HepG2 (cell line): ENCODE measurements around the gene AMZ2. TPM values are rescaled to one million over a fixed set of nuclear protein-coding genes. Genes with fewer than 3 reads are reported as not detected.

Experiments used
- ATAC-seq: fragments of 200-7000 bp; cut with Tn5 transposase; 3 replicates; pipeline ENCODE4 v1.9.1; 2020; ENCODE audit warnings: mild to moderate bottlenecking, moderate library complexity
- BruUV-seq: library from RNA; stranded (reverse); fragments of 400-500 nt; replicated peaks from 2 replicates; lab custom pipeline; 2021; lab: Mats Ljungman, UMichigan
- CTCF ChIA-PET: fragments of 300-600 bp; formaldehyde crosslinking; extraction: SDS; loops from one replicate; lab custom pipeline; 2021; ENCODE audit warnings: low total read pairs, inconsistent platforms, low intra/inter-chr PET ratio; lab: Yijun Ruan, JAX
- POLR2A ChIA-PET: fragments of 350-600 bp; sonication (Branson Sonifier 250); formaldehyde crosslinking; loops from one replicate; lab custom pipeline; 2020; ENCODE audit warnings: antibody characterized with exemption, inconsistent platforms; lab: Yijun Ruan, JAX
- DNase-seq: peaks from one replicate; pipeline ENCODE4 v3.0.0-alpha.2; 2015; ENCODE audit warnings: low spot score
- FAIRE-seq: peaks from 3 replicates; lab custom pipeline; 2011; peaks lifted over from hg19 to GRCh38; lab: Jason Lieb, UNC
- H2AFZ ChIP-seq: one replicate; pipeline ENCODE4 v1.6.1; 2011; ENCODE audit warnings: low read length, inconsistent platforms
- H3K27ac ChIP-seq: fragments of 300-600 bp; 3 replicates; pipeline ENCODE4 v1.8.0; 2011; ENCODE audit warnings: mixed run types, mild to moderate bottlenecking, mixed read lengths, low read length, inconsistent platforms; ENCODE audit not compliant: insufficient read depth; ENCODE audit errors: extremely low read length
- H3K27me3 ChIP-seq, 2 experiments: fragments of 200-600 bp in 1 of 2; 2 replicates in 1 of 2; 3 replicates in 1 of 2; pipeline versions ENCODE4 v1.6.0 to v1.8.0; 2011; ENCODE audit warnings: low read length in 2 of 2, mild to moderate bottlenecking in 2 of 2, moderate library complexity in 2 of 2, inconsistent platforms in 1 of 2; ENCODE audit not compliant: insufficient read depth in 2 of 2, control insufficient read depth in 1 of 2
- H3K36me3 ChIP-seq, 2 experiments: fragments of 200-600 bp in 1 of 2; replicated peaks in 1 of 2; 2 replicates in 1 of 2; 3 replicates in 1 of 2; pipeline versions ENCODE4 v1.5.1 to v1.8.0; 2011; ENCODE audit warnings: low read length in 2 of 2, inconsistent platforms in 1 of 2; ENCODE audit not compliant: insufficient read depth in 2 of 2, control insufficient read depth in 1 of 2
- H3K4me1 ChIP-seq: 2 replicates; pipeline ENCODE4 v1.5.1; 2012; ENCODE audit warnings: low read length, inconsistent platforms; ENCODE audit not compliant: insufficient read depth
- H3K4me2 ChIP-seq: 2 replicates; pipeline ENCODE4 v1.6.0; 2011; ENCODE audit warnings: low read depth, low read length, inconsistent platforms
- H3K4me3 ChIP-seq, 3 experiments: fragments of 200-600 bp in 1 of 3; sonication (generic), shearing (Covaris generic) in 1 of 3; replicated peaks in 1 of 3; 2 replicates each; pipeline ENCODE4 v1.5.1; 2011 to 2016; ENCODE audit warnings: low read length in 3 of 3, inconsistent platforms in 2 of 3, low read depth in 2 of 3, mild to moderate bottlenecking in 2 of 3, control low read depth in 1 of 3, mixed read lengths in 1 of 3; ENCODE audit not compliant: insufficient read depth in 1 of 3
- H3K79me2 ChIP-seq: one replicate; pipeline ENCODE4 v1.6.1; 2011; ENCODE audit warnings: low read length, inconsistent platforms; ENCODE audit not compliant: insufficient read depth
- H3K9ac ChIP-seq: 2 replicates; pipeline ENCODE4 v1.6.0; 2011; ENCODE audit warnings: mild to moderate bottlenecking, low read depth, low read length, inconsistent platforms; ENCODE audit not compliant: insufficient read depth
- H3K9me3 ChIP-seq: 2 replicates; pipeline ENCODE4 v1.5.1; 2012; ENCODE audit warnings: mild to moderate bottlenecking, low read length
- H4K20me1 ChIP-seq: 2 replicates; pipeline ENCODE4 v1.6.0; 2011; ENCODE audit warnings: inconsistent platforms, mild to moderate bottlenecking, low read length, moderate library complexity; ENCODE audit not compliant: insufficient read depth
- HMGXB3 ChIP-seq: sonication (generic); formaldehyde crosslinking; IDR thresholded peaks from 2 replicates; pipeline ENCODE4 v1.4.0; 2020; ENCODE audit warnings: missing genetic modification reagents, borderline replicate concordance
- HNRNPH1 ChIP-seq: fragments of 200-400 bp; formaldehyde crosslinking; optimal IDR thresholded peaks from 2 replicates; pipeline ENCODE3; 2017; ENCODE audit warnings: mild to moderate bottlenecking, low read depth, low read length
- TFDP2 ChIP-seq: sonication (generic); formaldehyde crosslinking; IDR thresholded peaks from 2 replicates; pipeline ENCODE4 v1.4.0; 2020; ENCODE audit warnings: missing genetic modification reagents
- ZNF335 ChIP-seq: sonication (generic); formaldehyde crosslinking; IDR thresholded peaks from 2 replicates; pipeline ENCODE4 v1.4.0; 2020; ENCODE audit warnings: missing genetic modification reagents
- ZNF607 ChIP-seq: sonication (generic); formaldehyde crosslinking; IDR thresholded peaks from 2 replicates; pipeline ENCODE4 v1.5.1; 2020; ENCODE audit warnings: missing genetic modification reagents, mild to moderate bottlenecking, borderline replicate concordance
- ZNF652 ChIP-seq: IDR thresholded peaks from 2 replicates; pipeline ENCODE4 v1.6.1; 2016; ENCODE audit warnings: low read depth, borderline replicate concordance
- ZNF660 ChIP-seq: sonication (generic); formaldehyde crosslinking; IDR thresholded peaks from 2 replicates; pipeline ENCODE4 v1.5.1; 2020; ENCODE audit warnings: mild to moderate bottlenecking, low read depth, missing genetic modification reagents, borderline replicate concordance
- ZNF788 ChIP-seq: sonication (generic); formaldehyde crosslinking; IDR thresholded peaks from 2 replicates; pipeline ENCODE4 v1.5.0; 2020; ENCODE audit warnings: mild to moderate bottlenecking, missing genetic modification reagents, borderline replicate concordance
- ZNF883 ChIP-seq: sonication (generic); formaldehyde crosslinking; IDR thresholded peaks from 2 replicates; pipeline ENCODE4 v1.5.1; 2020; ENCODE audit warnings: mild to moderate bottlenecking, missing genetic modification reagents; ENCODE audit errors: not compliant biosample characterization
- WGBS: methylation state at CpG from one replicate; pipeline ENCODE4 v1.1.6; 2017; ENCODE audit warnings: low lambda C conversion rate; 5-methylcytosine and 5-hydroxymethylcytosine counted together
- in situ Hi-C: cut with HindIII; loops from 2 replicates; pipeline ENCODE4 v1.10.0; 2017; ENCODE audit warnings: low pct_unique_long_range_greater_than_20kb; ENCODE audit not compliant: extremely low pct_ligation_motif_present
- intact Hi-C: fragments of 100-400 bp; cut with micrococcal nuclease; formaldehyde crosslinking; loops from one replicate; pipeline ENCODE4 v1.10.0; 2022; ENCODE audit not compliant: unreplicated experiment
- polyA plus RNA-seq, 8 experiments: library from polyadenylated mRNA; depleted of rRNA in 3 of 8; stranded (reverse) in 7 of 8; unstranded in 1 of 8; fragments of >200 nt; fragmentation: Illumina TruSeq in 4 of 8; extraction: Trizol in 4 of 8; gene quantifications; 2 replicates each; pipeline versions ENCODE4 v1.2.1 to v1.2.3, GENCODE V29; 2011 to 2016; ENCODE audit warnings: low read depth in 4 of 8, missing spikeins in 1 of 8, mixed read lengths in 1 of 8; ENCODE audit not compliant: insufficient read depth in 1 of 8
- total RNA-seq, 5 experiments: library from RNA; depleted of rRNA; stranded (reverse); fragments of >200 nt; fragmentation: Illumina TruSeq; extraction: Trizol; gene quantifications; 2 replicates each; pipeline ENCODE4 v1.2.3, GENCODE V29; 2016; ENCODE audit warnings: low read depth in 1 of 5
- TF ChIP-seq, protein P1 (sequence below): sonication (generic); formaldehyde crosslinking; IDR thresholded peaks from 2 replicates; pipeline ENCODE4 v1.4.0; 2020; ENCODE audit warnings: missing genetic modification reagents

AMZ2 gene
- total and polyA plus RNA-seq, 2 of the 13 experiments (the other 11 are each of a cell fraction or from before 2014, with no cell fraction given), result 86.9 to 90.2 TPM

- intact Hi-C loops, result loop anchor here (1.0 to 2.0 kb wide), 2 partner anchors 87 to 107 kb away; no protein-coding TSS in a partner anchor
- TF ChIP-seq HNRNPH1 (no peak), ZNF652 (no peak), HMGXB3 (peak; percentile 58; the same call in 1 of the 2 replicates), ZNF335 (CRISPR knock-in tag) (no peak; the same call in 1 of the 2 replicates), ZNF883 (CRISPR knock-in tag) (peak; percentile 45), ZNF788 (CRISPR knock-in tag) (peak; percentile 53; the same call in 1 of the 2 replicates), TFDP2 (CRISPR knock-in tag) (peak; percentile 47; the same call in 1 of the 2 replicates), ZNF660 (CRISPR knock-in tag) (no peak), ZNF607 (CRISPR knock-in tag) (no peak)
- TF ChIP-seq, protein P1, sequence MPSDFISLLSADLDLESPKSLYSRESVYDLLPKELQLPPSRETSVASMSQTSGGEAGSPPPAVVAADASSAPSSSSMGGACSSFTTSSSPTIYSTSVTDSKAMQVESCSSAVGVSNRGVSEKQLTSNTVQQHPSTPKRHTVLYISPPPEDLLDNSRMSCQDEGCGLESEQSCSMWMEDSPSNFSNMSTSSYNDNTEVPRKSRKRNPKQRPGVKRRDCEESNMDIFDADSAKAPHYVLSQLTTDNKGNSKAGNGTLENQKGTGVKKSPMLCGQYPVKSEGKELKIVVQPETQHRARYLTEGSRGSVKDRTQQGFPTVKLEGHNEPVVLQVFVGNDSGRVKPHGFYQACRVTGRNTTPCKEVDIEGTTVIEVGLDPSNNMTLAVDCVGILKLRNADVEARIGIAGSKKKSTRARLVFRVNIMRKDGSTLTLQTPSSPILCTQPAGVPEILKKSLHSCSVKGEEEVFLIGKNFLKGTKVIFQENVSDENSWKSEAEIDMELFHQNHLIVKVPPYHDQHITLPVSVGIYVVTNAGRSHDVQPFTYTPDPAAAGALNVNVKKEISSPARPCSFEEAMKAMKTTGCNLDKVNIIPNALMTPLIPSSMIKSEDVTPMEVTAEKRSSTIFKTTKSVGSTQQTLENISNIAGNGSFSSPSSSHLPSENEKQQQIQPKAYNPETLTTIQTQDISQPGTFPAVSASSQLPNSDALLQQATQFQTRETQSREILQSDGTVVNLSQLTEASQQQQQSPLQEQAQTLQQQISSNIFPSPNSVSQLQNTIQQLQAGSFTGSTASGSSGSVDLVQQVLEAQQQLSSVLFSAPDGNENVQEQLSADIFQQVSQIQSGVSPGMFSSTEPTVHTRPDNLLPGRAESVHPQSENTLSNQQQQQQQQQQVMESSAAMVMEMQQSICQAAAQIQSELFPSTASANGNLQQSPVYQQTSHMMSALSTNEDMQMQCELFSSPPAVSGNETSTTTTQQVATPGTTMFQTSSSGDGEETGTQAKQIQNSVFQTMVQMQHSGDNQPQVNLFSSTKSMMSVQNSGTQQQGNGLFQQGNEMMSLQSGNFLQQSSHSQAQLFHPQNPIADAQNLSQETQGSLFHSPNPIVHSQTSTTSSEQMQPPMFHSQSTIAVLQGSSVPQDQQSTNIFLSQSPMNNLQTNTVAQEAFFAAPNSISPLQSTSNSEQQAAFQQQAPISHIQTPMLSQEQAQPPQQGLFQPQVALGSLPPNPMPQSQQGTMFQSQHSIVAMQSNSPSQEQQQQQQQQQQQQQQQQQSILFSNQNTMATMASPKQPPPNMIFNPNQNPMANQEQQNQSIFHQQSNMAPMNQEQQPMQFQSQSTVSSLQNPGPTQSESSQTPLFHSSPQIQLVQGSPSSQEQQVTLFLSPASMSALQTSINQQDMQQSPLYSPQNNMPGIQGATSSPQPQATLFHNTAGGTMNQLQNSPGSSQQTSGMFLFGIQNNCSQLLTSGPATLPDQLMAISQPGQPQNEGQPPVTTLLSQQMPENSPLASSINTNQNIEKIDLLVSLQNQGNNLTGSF (CRISPR knock-in tag), result no peak
Measured at GRCh38 chr17:68291836-68292688, 44.2 kb downstream of the AMZ2 start.

More at GRCh38 chr17:68291836-68292688, 44.2 kb downstream of the AMZ2 start:
- DNase-seq, result peak; percentile 77
- no peaks in the 10 kb centered on the region for H3K9me3 ChIP-seq
- peaks cover 57% of the 10 kb centered on the region for H3K4me1 ChIP-seq
- CTCF ChIA-PET, result interaction anchor here (1.8 kb wide), 1 partner anchor 107 kb away, joined by 9 read pairs; no protein-coding TSS in a partner anchor
- H4K20me1 ChIP-seq, result no peaks in the 10 kb centered on the region
- peak overlapping the region; percentile 72 for H3K27ac ChIP-seq
- peak overlapping the region; percentile 73 for H3K9ac ChIP-seq
- H2AFZ ChIP-seq, result peak overlapping the region; percentile 15
- FAIRE-seq, result no peak
- POLR2A ChIA-PET, result interaction anchor here (0.6 to 3.0 kb wide), 14 partner anchors 11 to 166 kb away, joined by 3 to 30 read pairs (median 4); partner anchors contain the start of gene AMZ2
- peak overlapping the region; percentile 89 for H3K4me2 ChIP-seq
- peaks cover 0 to 3% of the 10 kb centered on the region in 2 experiments; a peak in 1 of 5 replicates for H3K27me3 ChIP-seq
- peaks cover 3% of the 10 kb centered on the region for H3K79me2 ChIP-seq
- BruUV-seq, result no TSS peak
- whole genome bisulfite sequencing, result under 1% methylated on average over 36 of the region's 76 CpGs
- peak; percentile 86 for ATAC-seq
- in situ Hi-C loops, result loop anchor here (5.0 to 25.0 kb wide), 2 partner anchors 85 to 470 kb away; no protein-coding TSS in a partner anchor
- H3K4me3 ChIP-seq, result peak overlapping the region; percentile 74 to 80 (median 79)
- no peaks in the 10 kb centered on the region for H3K36me3 ChIP-seq
